Measurements from ENCODE around the gene TBC1D12. TPM values are rescaled to one million over a fixed set of nuclear protein-coding genes. Genes with fewer than 3 reads are reported as not detected.

The TBC1D12 gene
- polyA plus RNA-seq, 1 donor from 2014 or later, result 27.9 TPM

GRCh38 chr10:94428766-94429707, 26.7 kb downstream of the TBC1D12 start:
- Histone ChIP-seq H3K9me3 (ENCODE audit: low read length) (peaks cover 5% of the 10 kb centered on the region), H2AFZ (ENCODE audit: low read depth, low read length) (no peak overlapping the region), H3K36me3 (ENCODE audit: insufficient read depth, low read length) (no peaks in the 10 kb centered on the region), H3K27me3 (ENCODE audit: insufficient read depth, low read depth, low read length) (no peaks in the 10 kb centered on the region), H3K9ac (ENCODE audit: low read length) (no peak overlapping the region), H3F3A (ENCODE audit: insufficient read depth, low read length, poor library complexity, severe bottlenecking) (no peaks in the 10 kb centered on the region), H3K27ac (ENCODE audit: low read length) (no peak overlapping the region), H3K79me2 (replicated peaks; ENCODE audit: insufficient read depth, low read length) (peaks cover 11% of the 10 kb centered on the region), H4K20me1 (ENCODE audit: insufficient read depth) (no peaks in the 10 kb centered on the region), H3K9me2 (ENCODE audit: insufficient read depth, low read length) (no peaks in the 10 kb centered on the region), H3K4me3 (ENCODE audit: low read length) (no peak overlapping the region), H3K4me2 (ENCODE audit: low read length) (no peak overlapping the region)
- no peak for TF ChIP-seq TAF1 (IDR thresholded peaks at IDR 0.05; ENCODE audit: low read depth)
- no peak for TF ChIP-seq RAD21 (conservative IDR thresholded peaks at IDR 0.05)
- TF ChIP-seq CTCF (IDR thresholded peaks at IDR 0.05; ENCODE audit: poor library complexity, severe bottlenecking), result no peak
- no peak for TF ChIP-seq REST (IDR thresholded peaks at IDR 0.05; ENCODE audit: borderline replicate concordance)
- no peak for TF ChIP-seq POLR2AphosphoS5 (IDR thresholded peaks at IDR 0.05)
- no peak for TF ChIP-seq MXI1 (conservative IDR thresholded peaks at IDR 0.05; ENCODE audit: poor library complexity, severe bottlenecking)
- TF ChIP-seq EP300 (conservative IDR thresholded peaks at IDR 0.05; ENCODE audit: poor library complexity, severe bottlenecking), result no peak
- TF ChIP-seq SMC3 (conservative IDR thresholded peaks at IDR 0.05; ENCODE audit: poor library complexity), result no peak
- no peak for TF ChIP-seq EZH2 (IDR thresholded peaks at IDR 0.05; ENCODE audit: borderline replicate concordance, insufficient read depth, low read length, poor library complexity, severe bottlenecking)

GRCh38 chr10:94430701-94431100, 28.4 kb downstream of the TBC1D12 start:
- Histone ChIP-seq H3K36me3 (ENCODE audit: insufficient read depth, low read length) (no peaks in the 10 kb centered on the region), H3K9ac (ENCODE audit: low read length) (no peak overlapping the region), H3K9me3 (ENCODE audit: low read length) (no peaks in the 10 kb centered on the region), H3K27me3 (ENCODE audit: insufficient read depth, low read depth, low read length) (no peaks in the 10 kb centered on the region), H3F3A (ENCODE audit: insufficient read depth, low read length, poor library complexity, severe bottlenecking) (no peaks in the 10 kb centered on the region), H3K27ac (ENCODE audit: low read length) (no peak overlapping the region), H3K79me2 (replicated peaks; ENCODE audit: insufficient read depth, low read length) (peaks cover 3% of the 10 kb centered on the region), H3K4me3 (ENCODE audit: low read length) (no peak overlapping the region), H3K4me2 (ENCODE audit: low read length) (no peak overlapping the region), H3K9me2 (ENCODE audit: insufficient read depth, low read length) (no peaks in the 10 kb centered on the region), H4K20me1 (ENCODE audit: insufficient read depth) (no peaks in the 10 kb centered on the region), H2AFZ (ENCODE audit: low read depth, low read length) (no peak overlapping the region)
- TF ChIP-seq TAF1 (IDR thresholded peaks at IDR 0.05; ENCODE audit: low read depth), result no peak
